Measurements from ENCODE around the gene FHIT. TPM values are rescaled to one million over a fixed set of nuclear protein-coding genes. Genes with fewer than 3 reads are reported as not detected.
A peak's percentile ranks its signal among the peaks of the same experiment; 100 is the strongest.

Gene FHIT
- polyA plus RNA-seq, 1 of the 3 experiments (the other 2 are of a cell fraction), result 0.41 TPM

- H3K79me2 ChIP-seq (ENCODE audit: insufficient read depth), result no peaks in the 10 kb centered on the region
- no peaks in the 10 kb centered on the region; a peak in 1 of 4 replicates for H3K4me1 ChIP-seq (ENCODE audit: control insufficient read depth in 1 of 2, insufficient read depth in 2 of 2, low read depth in 1 of 2, low read length in 1 of 2)
- no peaks in the 10 kb centered on the region; the same call in 1 of the 2 replicates for H3K9me2 ChIP-seq
- H3K27ac ChIP-seq (ENCODE audit: low read depth in 2 of 2, low read length in 1 of 2), result no peak overlapping the region
- no peak for TF ChIP-seq ELF1 (IDR thresholded peaks at IDR 0.05)
- no peak for TF ChIP-seq POLR2AphosphoS5 (IDR thresholded peaks at IDR 0.05; ENCODE audit: low read depth, low read length)
- no peak for TF ChIP-seq EP300 (IDR thresholded peaks at IDR 0.05; ENCODE audit: borderline replicate concordance in 1 of 2, low read depth in 1 of 2, low read length in 1 of 2)
- no peak for TF ChIP-seq MEF2A (IDR thresholded peaks at IDR 0.05; ENCODE audit: borderline replicate concordance, low read depth)
- no peak for TF ChIP-seq CTCF (IDR thresholded peaks at IDR 0.05)
- no peaks in the 10 kb centered on the region for H3F3A ChIP-seq (replicated peaks; ENCODE audit: insufficient read depth)
- H3K9ac ChIP-seq, result no peak overlapping the region
- no peak overlapping the region for H3K4me2 ChIP-seq
- H4K20me1 ChIP-seq (ENCODE audit: insufficient read depth), result no peaks in the 10 kb centered on the region
- H3K27me3 ChIP-seq (ENCODE audit: insufficient read depth), result no peaks in the 10 kb centered on the region
- no peak overlapping the region for H3K4me3 ChIP-seq (ENCODE audit: low read depth in 2 of 2, low read length in 1 of 2)
- peak; percentile 3 for DNase-seq
- ChIA-PET POLR2A (no interaction called here), CTCF (no interaction called here)
- H3K36me3 ChIP-seq (replicated peaks in 1 of 2; ENCODE audit: control insufficient read depth in 1 of 2, insufficient read depth in 2 of 2, low read length in 1 of 2), result no peaks in the 10 kb centered on the region
- 43% methylated on average over 2 of the region's 2 CpGs for WGBS (ENCODE audit: low lambda C conversion rate)
- no peaks in the 10 kb centered on the region for H3K9me3 ChIP-seq
- no peak overlapping the region for H2AFZ ChIP-seq (ENCODE audit: low read depth)
Measured at GRCh38 chr3:60216462-60217075, 1034.7 kb downstream of the FHIT start.

- no peaks in the 10 kb centered on the region for H3K9me3 ChIP-seq
- no peak overlapping the region for H3K9ac ChIP-seq
- H3K36me3 ChIP-seq (replicated peaks in 1 of 2; ENCODE audit: control insufficient read depth in 1 of 2, insufficient read depth in 2 of 2, low read length in 1 of 2), result no peaks in the 10 kb centered on the region
- no peak for DNase-seq
- ChIA-PET POLR2A (no interaction called here), CTCF (no interaction called here)
- H3K27ac ChIP-seq (ENCODE audit: low read depth in 2 of 2, low read length in 1 of 2), result no peak overlapping the region
- H4K20me1 ChIP-seq (ENCODE audit: insufficient read depth), result no peaks in the 10 kb centered on the region
- H3F3A ChIP-seq (replicated peaks; ENCODE audit: insufficient read depth), result no peaks in the 10 kb centered on the region
- no peak overlapping the region for H2AFZ ChIP-seq (ENCODE audit: low read depth)
- WGBS (ENCODE audit: low lambda C conversion rate), result 81% methylated on average over 1 of the region's 1 CpG
- H3K4me3 ChIP-seq (ENCODE audit: low read depth in 2 of 2, low read length in 1 of 2), result no peak overlapping the region
- TF ChIP-seq ELF1 (IDR thresholded peaks at IDR 0.05) (no peak), NFIC (IDR thresholded peaks at IDR 0.05; ENCODE audit: borderline replicate concordance) (no peak), TAF1 (IDR thresholded peaks at IDR 0.05; ENCODE audit: borderline replicate concordance, low read depth, low read length) (no peak), EP300 (IDR thresholded peaks at IDR 0.05; ENCODE audit: borderline replicate concordance in 1 of 2, low read depth in 1 of 2, low read length in 1 of 2) (no peak), POLR2AphosphoS5 (IDR thresholded peaks at IDR 0.05; ENCODE audit: low read depth, low read length) (no peak), RXRA (IDR thresholded peaks at IDR 0.05; ENCODE audit: borderline replicate concordance, low read depth) (no peak), JUND (IDR thresholded peaks at IDR 0.05) (no peak), TEAD4 (IDR thresholded peaks at IDR 0.05; ENCODE audit: borderline replicate concordance, insufficient read depth) (no peak), FOXM1 (IDR thresholded peaks at IDR 0.05; ENCODE audit: low read depth) (no peak), SIN3A (IDR thresholded peaks at IDR 0.05; ENCODE audit: borderline replicate concordance, low read depth, low read length) (no peak), TCF12 (IDR thresholded peaks at IDR 0.05) (no peak), SMC3 (IDR thresholded peaks at IDR 0.05; ENCODE audit: low read depth, low read length) (no peak), GATA2 (CRISPR knock-in tag; IDR thresholded peaks at IDR 0.05) (no peak), IRF3 (IDR thresholded peaks at IDR 0.05; ENCODE audit: low read depth, low read length) (no peak), PBX3 (IDR thresholded peaks at IDR 0.05) (no peak), YY1 (IDR thresholded peaks at IDR 0.05; ENCODE audit: low read depth) (no peak), FOSL2 (IDR thresholded peaks at IDR 0.05; ENCODE audit: borderline replicate concordance, low read depth) (no peak)
- H3K79me2 ChIP-seq (ENCODE audit: insufficient read depth), result no peaks in the 10 kb centered on the region
- no peak overlapping the region for H3K4me2 ChIP-seq
- H3K9me2 ChIP-seq, result no peaks in the 10 kb centered on the region; the same call in 1 of the 2 replicates
- H3K4me1 ChIP-seq (ENCODE audit: control insufficient read depth in 1 of 2, insufficient read depth in 2 of 2, low read depth in 1 of 2, low read length in 1 of 2), result no peaks in the 10 kb centered on the region; a peak in 1 of 4 replicates
- no peaks in the 10 kb centered on the region for H3K27me3 ChIP-seq (ENCODE audit: insufficient read depth)
Measured at GRCh38 chr3:60215946-60216345, 1035.3 kb downstream of the FHIT start.
